RCC 7860 (cell line): Measurements from ENCODE around the gene PYDC2.

ENCODE experiments used
- DNase-seq: peaks from one replicate; pipeline ENCODE4 v3.0.0-alpha.2; 2015; ENCODE audit warnings: low spot score
- FAIRE-seq: peaks from 2 replicates; lab custom pipeline; 2012; peaks lifted over from hg19 to GRCh38; lab: Jason Lieb, UNC

PYDC2 gene

GRCh38 chr3:191461113-191461595 lies at the start of gene PYDC2:
Gene PYDC2 (plus strand): TSS chr3:191461163. CDS start chr3:191461163, 0 bp downstream.
- DNase-seq (no peak), FAIRE-seq (no peak)

- FAIRE-seq: no peak
- no peak for DNase-seq
Measured at GRCh38 chr3:191412759-191413158, 48.2 kb upstream of the PYDC2 start.

GRCh38 chr3:191414286-191414685 lies 46.7 kb upstream of the PYDC2 start:
- FAIRE-seq (no peak), DNase-seq (no peak)

GRCh38 chr3:191414732-191415131 lies 46.2 kb upstream of the PYDC2 start:
- FAIRE-seq: no peak

GRCh38 chr3:191415566-191415965 lies 45.4 kb upstream of the PYDC2 start:
- DNase-seq: no peak

More at GRCh38 chr3:191414732-191415131, 46.2 kb upstream of the PYDC2 start:
- DNase-seq: no peak

GRCh38 chr3:191417457-191417729 lies 43.6 kb upstream of the PYDC2 start:
- DNase-seq (no peak), FAIRE-seq (no peak)

More at GRCh38 chr3:191415566-191415965, 45.4 kb upstream of the PYDC2 start:
- FAIRE-seq: no peak

- DNase-seq: no peak
- no peak for FAIRE-seq
Measured at GRCh38 chr3:191420771-191421170, 40.2 kb upstream of the PYDC2 start.

- no peak for FAIRE-seq
- no peak for DNase-seq
Measured at GRCh38 chr3:191424881-191425280, 36.1 kb upstream of the PYDC2 start.

GRCh38 chr3:191425322-191425734 lies 35.6 kb upstream of the PYDC2 start:
- DNase-seq: no peak

GRCh38 chr3:191426311-191426710 lies 34.7 kb upstream of the PYDC2 start:
- no peak for FAIRE-seq
- DNase-seq: no peak

More at GRCh38 chr3:191425322-191425734, 35.6 kb upstream of the PYDC2 start:
- FAIRE-seq: no peak

- FAIRE-seq (peak; percentile 48), DNase-seq (no peak)
Measured at GRCh38 chr3:191428177-191428576, 32.8 kb upstream of the PYDC2 start.

GRCh38 chr3:191430103-191430502 lies 30.9 kb upstream of the PYDC2 start:
- FAIRE-seq (no peak), DNase-seq (no peak)

- FAIRE-seq: no peak
- no peak for DNase-seq
Measured at GRCh38 chr3:191431160-191431822, 29.7 kb upstream of the PYDC2 start.

- FAIRE-seq (no peak), DNase-seq (no peak)
Measured at GRCh38 chr3:191432162-191432561, 28.8 kb upstream of the PYDC2 start.

GRCh38 chr3:191434024-191434423 lies 26.9 kb upstream of the PYDC2 start:
- no peak for FAIRE-seq
- no peak for DNase-seq

- DNase-seq (no peak), FAIRE-seq (no peak)
Measured at GRCh38 chr3:191435981-191436380, 25.0 kb upstream of the PYDC2 start.

GRCh38 chr3:191438150-191438814 lies 22.7 kb upstream of the PYDC2 start:
- FAIRE-seq (no peak), DNase-seq (no peak)

- FAIRE-seq: no peak
- DNase-seq: no peak
Measured at GRCh38 chr3:191440532-191440931, 20.4 kb upstream of the PYDC2 start.

GRCh38 chr3:191441687-191442086 lies 19.3 kb upstream of the PYDC2 start:
- no peak for DNase-seq
- no peak for FAIRE-seq

GRCh38 chr3:191444569-191444968 lies 16.4 kb upstream of the PYDC2 start:
- no peak for FAIRE-seq
- DNase-seq: no peak

- FAIRE-seq: no peak
- no peak for DNase-seq
Measured at GRCh38 chr3:191449256-191449655, 11.7 kb upstream of the PYDC2 start.

- no peak for FAIRE-seq
Measured at GRCh38 chr3:191455257-191455952, 5.6 kb upstream of the PYDC2 start.

More at GRCh38 chr3:191455257-191455952, 5.6 kb upstream of the PYDC2 start:
- no peak for DNase-seq
